VCaP (cell line): ENCODE results near the gene NAV2.

Source experiments
- H3K27ac ChIP-seq: fragments of 450-650 bp; 2 replicates; pipeline ENCODE4 v1.5.1; 2017
- CTCF ChIP-seq: fragments of 450-650 bp; conservative IDR thresholded peaks from 2 replicates; pipeline ENCODE4 v1.5.1; 2017; ENCODE audit warnings: mild to moderate bottlenecking, moderate library complexity

Gene NAV2

GRCh38 chr11:19832086-19832750 is 119.6 kb downstream of the NAV2 start:
- H3K27ac ChIP-seq = no peak overlapping the region

GRCh38 chr11:19832901-19833300 is 120.3 kb downstream of the NAV2 start:
- TF ChIP-seq CTCF = no peak
- H3K27ac ChIP-seq = no peak overlapping the region

More at GRCh38 chr11:19832086-19832750, 119.6 kb downstream of the NAV2 start:
- TF ChIP-seq CTCF = no peak

- H3K27ac ChIP-seq = no peak overlapping the region
- TF ChIP-seq CTCF = no peak
Observed at GRCh38 chr11:19834771-19835170, 122.1 kb downstream of the NAV2 start.

- no peak for TF ChIP-seq CTCF
- no peak overlapping the region for H3K27ac ChIP-seq
Observed at GRCh38 chr11:19836666-19837065, 124.0 kb downstream of the NAV2 start.

GRCh38 chr11:19838994-19839768 is 126.5 kb downstream of the NAV2 start:
- no peak overlapping the region for H3K27ac ChIP-seq
- no peak for TF ChIP-seq CTCF

- TF ChIP-seq CTCF = no peak
- no peak overlapping the region for H3K27ac ChIP-seq
Observed at GRCh38 chr11:19840961-19841360, 128.3 kb downstream of the NAV2 start.

GRCh38 chr11:19842505-19842904 is 129.9 kb downstream of the NAV2 start:
- TF ChIP-seq CTCF = no peak
- H3K27ac ChIP-seq = no peak overlapping the region
